Colonic mucosa (tissue), 4 donors: ENCODE data around the gene CD177. TPM values are rescaled to one million over a fixed set of nuclear protein-coding genes. Genes with fewer than 3 reads are reported as not detected.

Experiments
- DNase-seq: peaks from one replicate; pipeline ENCODE4 v3.0.0-alpha.2; 2020
- H3K27ac ChIP-seq: fragments of 200-600 bp; one replicate; pipeline ENCODE4 v1.8.0; 2021
- H3K27me3 ChIP-seq: fragments of 200-600 bp; one replicate; pipeline ENCODE4 v1.8.0; 2021
- H3K36me3 ChIP-seq: fragments of 200-600 bp; one replicate; pipeline ENCODE4 v1.8.0; 2021
- H3K4me1 ChIP-seq: fragments of 200-600 bp; one replicate; pipeline ENCODE4 v1.8.0; 2021; ENCODE audit warnings: mild to moderate bottlenecking
- H3K4me3 ChIP-seq: fragments of 200-600 bp; one replicate; pipeline ENCODE4 v1.8.0; 2021
- H3K9ac ChIP-seq, 2 donors: one replicate each; pipeline ENCODE4 v1.7.0; 2013; ENCODE audit warnings: control low read depth in 2 of 2, low read depth in 2 of 2, low read length in 2 of 2
- H3K9me3 ChIP-seq: fragments of 200-600 bp; one replicate; pipeline ENCODE4 v1.8.0; 2021
- intact Hi-C: fragments of 100-400 bp; cut with DNase I; formaldehyde crosslinking; loops from one replicate; pipeline ENCODE4 v1.14.1; 2022
- total RNA-seq, 2 donors: library from RNA; stranded (reverse); fragmentation: NEBNext Ultra II Directional in 1 of 2; extraction: Animal tissue kit (Norgen Biotek cat#: 25700) in 1 of 2; gene quantifications; one replicate each; pipeline ENCODE4 v1.2.1, GENCODE V29; 2021
- TF ChIP-seq, protein P1 (sequence below): fragments of 200-600 bp; IDR thresholded peaks from one replicate; pipeline ENCODE4 v1.8.0; 2022; ENCODE audit warnings: antibody characterized with exemption, mild to moderate bottlenecking
- donor health status: healthy.
- donor health status: DM: no; HTN: no; CAD: no.
- donor health status: DM: no; HTN: no; CAD: no.

Gene CD177
- total RNA-seq, 2 donors from 2014 or later: 97.4 to 320 TPM

- DNase-seq: no peak
- Histone ChIP-seq H3K27ac (no peak overlapping the region), H3K4me3 (no peak overlapping the region), H3K4me1 (no peaks in the 10 kb centered on the region), H3K9me3 (no peaks in the 10 kb centered on the region), H3K9ac (no peak overlapping the region), H3K36me3 (no peaks in the 10 kb centered on the region), H3K27me3 (no peaks in the 10 kb centered on the region)
- TF ChIP-seq, protein P1, sequence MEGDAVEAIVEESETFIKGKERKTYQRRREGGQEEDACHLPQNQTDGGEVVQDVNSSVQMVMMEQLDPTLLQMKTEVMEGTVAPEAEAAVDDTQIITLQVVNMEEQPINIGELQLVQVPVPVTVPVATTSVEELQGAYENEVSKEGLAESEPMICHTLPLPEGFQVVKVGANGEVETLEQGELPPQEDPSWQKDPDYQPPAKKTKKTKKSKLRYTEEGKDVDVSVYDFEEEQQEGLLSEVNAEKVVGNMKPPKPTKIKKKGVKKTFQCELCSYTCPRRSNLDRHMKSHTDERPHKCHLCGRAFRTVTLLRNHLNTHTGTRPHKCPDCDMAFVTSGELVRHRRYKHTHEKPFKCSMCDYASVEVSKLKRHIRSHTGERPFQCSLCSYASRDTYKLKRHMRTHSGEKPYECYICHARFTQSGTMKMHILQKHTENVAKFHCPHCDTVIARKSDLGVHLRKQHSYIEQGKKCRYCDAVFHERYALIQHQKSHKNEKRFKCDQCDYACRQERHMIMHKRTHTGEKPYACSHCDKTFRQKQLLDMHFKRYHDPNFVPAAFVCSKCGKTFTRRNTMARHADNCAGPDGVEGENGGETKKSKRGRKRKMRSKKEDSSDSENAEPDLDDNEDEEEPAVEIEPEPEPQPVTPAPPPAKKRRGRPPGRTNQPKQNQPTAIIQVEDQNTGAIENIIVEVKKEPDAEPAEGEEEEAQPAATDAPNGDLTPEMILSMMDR: no peak
- intact Hi-C loops: no loop called here
These were observed 43.3 kb upstream of the CD177 start for GRCh38 chr19:43310221-43310620.

- Histone ChIP-seq H3K4me3 (no peak overlapping the region), H3K27ac (no peak overlapping the region), H3K36me3 (no peaks in the 10 kb centered on the region), H3K9ac (no peak overlapping the region), H3K9me3 (no peaks in the 10 kb centered on the region), H3K27me3 (no peaks in the 10 kb centered on the region), H3K4me1 (no peaks in the 10 kb centered on the region)
- intact Hi-C loops: no loop called here
- TF ChIP-seq, protein P1: no peak
- DNase-seq: no peak
These were observed 42.2 kb upstream of the CD177 start for GRCh38 chr19:43311256-43311655.

- H3K36me3 ChIP-seq: no peaks in the 10 kb centered on the region
- H3K27me3 ChIP-seq: no peaks in the 10 kb centered on the region
- no peak overlapping the region for H3K27ac ChIP-seq
- intact Hi-C loops: no loop called here
- H3K4me3 ChIP-seq: no peak overlapping the region
- no peak for DNase-seq
- H3K4me1 ChIP-seq: no peaks in the 10 kb centered on the region
- no peaks in the 10 kb centered on the region for H3K9me3 ChIP-seq
- TF ChIP-seq, protein P1: no peak
- no peak overlapping the region for H3K9ac ChIP-seq
These were observed 41.8 kb upstream of the CD177 start for GRCh38 chr19:43311706-43312105.

- Histone ChIP-seq H3K27ac (no peak overlapping the region), H3K9me3 (no peaks in the 10 kb centered on the region), H3K4me1 (no peaks in the 10 kb centered on the region), H3K27me3 (no peaks in the 10 kb centered on the region), H3K4me3 (no peak overlapping the region), H3K9ac (no peak overlapping the region), H3K36me3 (no peaks in the 10 kb centered on the region)
- TF ChIP-seq, protein P1: no peak
- intact Hi-C loops: no loop called here
- DNase-seq: no peak
These were observed 39.6 kb upstream of the CD177 start for GRCh38 chr19:43313711-43314495.

- Histone ChIP-seq H3K27me3 (no peaks in the 10 kb centered on the region), H3K9me3 (no peaks in the 10 kb centered on the region), H3K4me1 (no peaks in the 10 kb centered on the region), H3K9ac (no peak overlapping the region), H3K4me3 (no peak overlapping the region), H3K36me3 (no peaks in the 10 kb centered on the region), H3K27ac (no peak overlapping the region)
- TF ChIP-seq, protein P1: no peak
- intact Hi-C loops: no loop called here
- no peak for DNase-seq
These were observed 37.6 kb upstream of the CD177 start for GRCh38 chr19:43315851-43316250.
